Renal pelvis (tissue), 4 donors: ENCODE measurements around the gene ZNF17. TPM values are rescaled to one million over a fixed set of nuclear protein-coding genes. Genes with fewer than 3 reads are reported as not detected.

ENCODE experiments used
- DNase-seq: peaks from one replicate; pipeline ENCODE4 v3.0.0-alpha.2; 2013
- polyA plus RNA-seq, 3 donors: library from polyadenylated mRNA; unstranded; fragments of 120-200 nt; gene quantifications; one replicate each; pipeline ENCODE4 v1.2.1, GENCODE V29; 2013; ENCODE audit not compliant: insufficient read length in 3 of 3

The ZNF17 gene
- polyA plus RNA-seq, 3 donors = 9.5 to 17.1 (median 12.9) TPM

DNA sequence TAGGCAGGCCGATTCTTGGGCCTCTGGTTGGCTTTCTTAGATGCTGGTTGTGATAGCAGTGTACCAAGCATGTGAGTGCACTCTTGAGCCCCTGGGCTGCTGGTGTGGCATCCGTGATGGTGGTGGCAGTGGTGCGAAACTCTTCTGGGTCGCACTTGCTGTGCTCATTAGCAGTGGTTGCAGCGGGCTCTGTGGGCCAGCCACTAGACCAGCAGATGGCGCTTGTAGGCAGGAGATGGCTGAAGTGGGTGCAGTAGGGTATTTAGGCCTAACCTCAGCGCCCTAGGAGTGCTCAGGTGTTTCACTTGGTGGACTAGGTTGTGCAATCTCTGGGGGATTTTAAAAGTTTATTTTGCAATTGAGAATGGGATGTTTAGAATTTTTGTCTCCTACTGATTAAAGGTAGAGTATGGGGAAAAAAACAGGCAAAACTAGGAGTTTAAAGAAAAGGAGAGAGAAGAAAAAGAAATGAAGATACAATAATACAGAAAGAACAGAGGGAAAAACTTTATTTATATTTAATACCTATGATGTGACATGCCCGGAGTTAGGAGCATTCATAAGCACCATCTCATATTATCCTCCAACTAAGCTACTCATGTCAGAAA lies 4.3 kb upstream of the ZNF17 start:
- peak; percentile 43 for DNase-seq

DNA sequence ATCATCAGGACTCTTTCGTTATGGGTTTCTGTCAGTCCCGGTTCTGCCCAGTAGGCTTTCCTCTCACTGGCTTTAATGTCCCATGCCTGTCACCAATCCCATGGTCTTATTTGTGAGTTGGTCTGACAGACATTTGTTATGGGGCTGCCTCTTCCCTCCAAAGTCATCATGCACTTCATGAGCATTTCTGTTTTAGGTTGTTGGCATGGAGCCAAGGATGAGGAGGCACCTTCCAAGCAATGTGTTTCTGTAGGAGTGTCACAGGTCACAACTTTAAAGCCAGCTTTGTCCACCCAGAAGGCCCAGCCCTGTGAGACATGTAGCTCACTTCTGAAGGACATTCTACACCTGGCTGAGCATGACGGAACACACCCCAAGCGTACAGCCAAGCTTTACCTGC lies 8.5 kb downstream of the ZNF17 start:
- DNase-seq = no peak

DNA sequence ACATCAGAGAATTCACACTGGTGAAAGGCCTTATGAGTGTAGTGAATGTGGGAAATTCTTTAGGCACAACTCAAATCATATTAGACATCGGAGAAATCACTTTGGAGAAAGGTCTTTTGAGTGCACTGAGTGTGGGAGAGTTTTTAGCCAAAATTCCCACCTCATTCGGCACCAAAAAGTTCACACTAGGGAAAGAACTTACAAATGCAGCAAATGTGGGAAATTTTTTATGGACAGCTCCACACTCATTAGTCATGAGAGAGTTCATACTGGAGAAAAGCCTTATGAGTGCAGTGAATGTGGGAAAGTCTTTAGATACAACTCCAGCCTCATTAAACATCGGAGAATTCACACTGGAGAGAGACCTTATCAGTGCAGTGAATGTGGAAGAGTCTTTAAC lies 10.1 kb downstream of the ZNF17 start:
- DNase-seq = no peak

DNA sequence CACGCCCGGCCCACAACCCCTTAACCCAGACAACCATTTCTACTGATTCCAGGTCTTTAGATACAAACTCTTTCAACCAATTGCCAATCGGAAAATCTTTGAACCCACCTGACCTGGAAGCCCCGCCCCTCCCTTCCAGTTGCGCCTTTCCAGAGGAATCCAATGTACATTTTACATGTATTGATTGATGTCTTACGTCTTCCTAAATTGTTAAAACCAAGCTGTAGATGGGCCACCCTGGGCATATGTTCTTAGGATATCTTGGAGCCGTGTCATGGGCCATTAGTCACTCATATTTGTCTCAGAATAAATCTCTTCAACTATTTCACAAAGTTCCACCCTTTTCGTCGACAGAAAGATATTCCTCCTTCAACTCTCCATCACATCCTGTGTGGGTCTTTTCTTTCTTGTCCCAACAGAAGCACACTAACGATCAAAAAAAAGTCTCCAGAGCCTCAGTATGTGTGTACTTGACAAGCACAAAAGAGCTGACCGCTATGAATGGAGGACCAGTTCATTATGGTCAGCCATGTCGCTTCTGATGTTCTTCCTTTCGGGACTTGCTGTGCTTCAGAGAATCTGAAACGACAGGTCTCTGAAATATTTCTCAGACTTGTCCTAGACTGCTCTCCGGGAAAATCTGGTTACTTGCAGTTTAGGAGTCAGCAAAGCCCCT lies 23.6 kb downstream of the ZNF17 start:
- no peak for DNase-seq

DNA sequence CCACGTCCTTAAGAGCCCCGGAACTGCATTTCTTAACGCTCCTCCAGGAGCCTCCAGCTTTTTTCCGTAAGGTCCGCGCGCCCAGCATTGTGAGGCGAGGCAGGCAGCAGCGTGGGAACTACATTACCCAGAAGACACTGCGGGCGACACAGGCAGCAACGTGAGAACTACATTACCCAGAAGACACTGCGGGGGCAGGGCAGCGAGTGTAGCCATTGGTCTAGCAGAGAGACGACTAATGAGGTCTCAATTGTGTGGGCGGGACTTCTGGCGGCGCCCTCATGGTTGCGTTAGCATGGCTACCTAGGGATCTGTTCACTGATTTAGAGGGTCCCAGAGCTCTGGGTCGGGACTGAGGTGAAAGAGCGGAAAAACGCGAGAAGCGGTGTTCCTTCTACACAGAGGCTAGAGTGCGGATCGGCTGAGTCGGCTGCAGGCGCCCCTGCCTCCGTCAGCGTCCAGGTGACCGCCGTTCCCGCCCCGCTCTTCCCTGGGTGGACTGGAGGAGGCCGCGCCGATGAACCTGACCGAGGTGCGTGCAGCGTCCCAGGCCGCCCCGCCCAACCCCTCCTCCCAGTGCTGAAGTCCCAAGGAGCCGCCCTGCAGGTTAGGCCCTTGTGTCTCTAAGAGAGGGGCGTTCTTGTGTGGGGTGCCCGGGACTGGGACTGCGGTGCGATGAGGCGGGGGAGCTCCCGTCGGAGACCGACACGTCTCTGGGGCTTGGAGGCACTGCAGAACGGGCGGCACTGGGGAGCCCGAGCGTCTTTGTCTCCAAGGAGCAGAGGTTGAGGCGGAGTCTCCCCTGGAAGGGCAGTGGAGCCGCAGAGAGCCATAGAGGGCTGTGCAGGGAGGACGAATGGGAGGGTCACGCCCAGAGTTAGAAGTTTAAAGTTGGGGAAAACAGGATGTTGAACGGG lies 24.4 kb downstream of the ZNF17 start, which contains the start of gene ZNF749:
ZNF749 (plus strand) TSS at position 264 of the 917 bp plus-strand sequence; CDS start at position 518, 254 bp downstream.
- DNase-seq = peak; percentile 100

DNA sequence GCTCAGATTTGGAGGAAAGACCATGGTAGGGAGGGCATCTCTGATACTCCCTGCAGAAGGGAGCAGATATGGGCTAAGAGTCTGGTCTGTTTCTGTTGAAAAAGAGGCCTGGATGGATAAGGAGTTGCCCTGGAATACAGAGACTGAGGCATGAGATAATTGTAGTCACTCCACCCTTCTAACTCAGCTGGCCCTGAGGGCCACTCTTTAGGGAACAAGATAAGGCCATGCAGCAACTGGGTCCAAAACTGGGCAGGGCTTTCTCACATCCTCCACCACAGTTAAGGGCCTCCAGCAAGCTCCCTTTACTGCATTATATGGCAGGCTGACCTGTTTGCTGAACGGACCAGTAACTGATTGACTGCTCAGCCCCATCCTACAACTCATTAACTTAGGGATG lies 25.5 kb downstream of the ZNF17 start:
- DNase-seq = no peak

DNA sequence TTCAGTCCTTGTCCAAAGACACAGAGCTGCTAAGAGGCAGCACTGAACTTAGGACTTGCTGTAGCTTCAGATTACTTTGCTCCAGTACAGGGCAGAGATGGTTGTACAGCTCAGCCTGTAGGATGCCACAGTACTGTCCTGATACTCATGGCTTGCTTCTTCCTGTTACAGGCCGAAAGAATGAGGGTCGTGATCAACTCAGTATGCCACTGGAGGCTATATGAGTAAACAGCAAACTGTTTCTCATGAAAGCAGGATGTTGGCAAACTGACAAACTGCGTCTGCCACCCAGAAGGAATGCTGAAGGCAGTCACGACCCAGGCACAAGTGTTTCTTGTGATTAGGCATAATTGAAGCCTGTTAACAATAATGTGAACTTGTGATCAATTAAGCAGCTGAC lies 27.0 kb downstream of the ZNF17 start:
- DNase-seq = no peak

DNA sequence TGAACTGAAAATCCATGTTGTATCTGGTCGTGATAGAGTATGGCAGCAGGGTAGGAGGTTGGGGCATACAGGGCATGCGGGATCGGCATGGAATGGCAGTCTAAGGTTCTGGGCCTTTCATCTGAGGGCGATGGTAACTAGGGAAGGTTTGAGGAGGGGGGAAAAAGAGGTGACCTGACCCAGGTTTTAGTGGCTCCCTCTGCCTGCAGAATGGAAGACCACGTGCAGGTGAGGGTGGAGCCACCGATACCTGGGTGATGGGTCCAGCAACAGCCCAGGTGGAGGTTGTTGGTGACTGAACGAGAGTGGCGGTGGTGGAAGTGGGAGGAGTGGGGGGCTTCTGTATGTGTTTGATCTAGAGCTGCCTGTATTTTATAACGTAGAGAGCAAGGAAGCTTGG lies 28.0 kb downstream of the ZNF17 start:
- DNase-seq = no peak

DNA sequence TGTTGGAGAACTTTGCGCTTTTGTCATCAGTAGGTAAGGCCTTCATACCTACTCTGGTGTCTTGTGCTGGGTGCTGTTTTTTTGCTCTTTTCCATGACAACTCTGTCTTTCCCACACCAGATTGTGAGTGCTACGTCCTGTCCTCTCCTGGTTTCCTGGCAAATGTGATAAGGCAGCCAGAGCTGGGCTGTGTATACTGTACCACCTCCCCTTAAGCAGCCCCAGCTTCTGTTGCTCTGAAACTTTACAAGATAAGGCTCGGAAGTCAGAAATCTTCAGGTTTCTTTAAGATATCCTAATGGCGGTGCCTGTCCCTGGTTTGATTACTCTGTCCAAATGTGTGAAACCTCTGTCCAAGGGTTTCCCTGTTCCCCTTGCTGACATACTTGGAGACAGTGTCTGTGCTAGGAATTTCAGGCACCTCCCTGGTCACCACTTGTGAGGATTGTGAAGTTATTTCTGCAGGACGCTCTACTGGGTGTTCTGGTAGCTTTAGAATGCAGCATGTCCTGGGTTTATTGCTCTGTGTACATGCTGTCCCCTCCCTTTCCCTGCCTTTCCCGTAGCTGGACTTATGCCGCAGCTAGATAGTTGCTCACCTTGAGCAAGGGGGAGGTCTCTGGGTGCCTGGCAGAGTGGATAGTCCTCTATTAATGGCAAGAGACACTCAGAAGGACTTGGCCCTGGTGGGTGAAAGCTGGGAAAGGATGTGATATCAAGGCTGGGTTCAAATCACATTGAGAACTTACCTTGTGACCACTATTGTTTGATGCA lies 31.2 kb downstream of the ZNF17 start:
- no peak for DNase-seq

DNA sequence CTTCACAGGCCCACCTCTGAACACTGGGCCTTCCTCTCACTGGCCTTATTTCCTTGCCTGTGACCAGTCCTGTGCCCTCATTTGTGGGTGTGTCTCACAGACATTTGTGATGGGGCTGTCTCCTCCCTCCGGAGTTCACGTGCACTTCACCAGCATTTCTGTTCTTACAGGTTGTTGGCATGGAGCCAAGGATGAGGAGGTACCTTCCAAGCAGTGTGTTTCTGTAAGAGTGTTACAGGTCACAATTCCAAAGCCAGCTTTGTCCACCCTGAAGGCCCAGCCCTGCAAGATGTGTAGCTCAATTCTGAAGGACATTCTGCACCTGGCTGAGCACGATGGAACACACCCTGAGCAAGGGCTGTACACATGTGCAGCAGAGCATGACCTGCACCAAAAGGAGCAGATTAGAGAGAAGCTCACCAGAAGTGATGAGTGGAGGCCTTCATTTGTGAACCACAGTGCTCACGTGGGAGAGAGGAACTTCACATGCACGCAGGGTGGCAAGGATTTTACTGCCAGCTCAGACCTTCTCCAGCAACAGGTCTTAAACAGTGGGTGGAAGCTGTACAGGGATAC lies 32.2 kb downstream of the ZNF17 start:
- DNase-seq = no peak

DNA sequence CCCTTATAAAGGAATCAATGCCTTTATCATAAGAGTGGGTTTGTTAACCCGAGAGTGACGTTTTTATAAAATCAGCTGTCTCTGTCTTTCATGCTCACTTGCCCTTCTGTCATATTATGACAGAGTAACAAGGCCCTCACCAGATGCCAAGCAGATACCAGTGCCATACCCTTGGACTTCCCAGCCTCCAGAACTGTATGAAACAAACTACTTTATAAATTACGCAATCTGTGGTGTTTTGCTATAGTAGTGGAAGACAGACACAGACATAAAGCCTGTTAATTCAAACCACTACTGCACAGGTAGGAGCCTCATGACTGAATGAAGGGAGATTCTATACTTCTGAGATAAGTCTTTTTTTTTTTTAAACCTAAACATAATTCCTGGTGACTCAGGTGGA lies 41.3 kb downstream of the ZNF17 start:
- no peak for DNase-seq

DNA sequence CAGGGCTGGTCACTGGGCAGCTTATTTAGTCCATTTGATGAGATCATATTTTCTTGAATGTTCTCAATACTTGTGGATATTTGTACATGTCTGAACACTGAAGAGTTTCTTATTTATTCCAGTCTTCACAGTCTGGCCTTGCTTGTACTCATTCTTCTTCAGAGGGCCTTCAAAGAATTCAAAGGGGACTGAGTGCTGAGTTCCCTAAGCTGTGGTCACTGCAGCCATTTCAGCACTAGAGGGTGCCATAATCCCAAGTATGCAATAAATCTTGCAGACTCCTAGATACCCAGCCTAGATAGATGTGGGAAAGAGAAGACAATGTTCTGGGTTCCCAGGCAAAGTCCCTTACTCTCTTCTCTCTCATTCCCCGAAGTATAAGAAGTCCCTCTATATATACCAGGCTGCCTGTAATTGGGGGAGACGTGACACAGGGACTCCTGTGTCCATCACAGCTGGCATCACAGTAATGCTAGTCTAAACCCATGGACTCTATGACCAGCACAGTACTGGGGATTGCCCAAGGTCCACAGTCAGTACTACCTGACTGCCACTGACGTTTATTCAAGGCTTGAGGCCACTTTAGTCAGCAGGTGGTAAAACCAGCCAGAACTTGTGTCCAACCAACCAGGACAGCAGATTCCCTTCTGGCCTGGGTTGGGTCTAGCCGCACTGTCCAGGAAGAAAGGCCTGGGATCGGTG lies 54.9 kb downstream of the ZNF17 start:
- no peak for DNase-seq

DNA sequence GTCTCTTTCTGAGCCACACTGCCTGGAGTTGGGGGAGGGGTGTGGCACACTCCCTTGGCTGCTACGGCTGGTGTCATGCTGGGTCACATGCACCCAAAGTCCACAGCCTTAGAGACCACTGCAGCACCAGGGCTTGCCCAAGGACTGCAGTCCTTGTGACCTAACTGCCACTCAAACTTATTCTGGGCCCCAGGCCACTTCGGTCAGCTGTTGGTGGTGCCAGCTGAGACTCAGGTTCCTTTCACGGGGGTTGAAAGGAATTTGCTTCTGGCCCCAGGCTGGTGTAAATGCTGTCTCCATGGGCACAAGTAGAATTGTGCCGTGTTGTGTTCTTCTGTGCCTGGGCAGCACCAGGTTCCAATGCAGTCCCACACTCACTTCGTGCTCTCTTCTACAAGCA lies 55.5 kb downstream of the ZNF17 start:
- DNase-seq = no peak

Other genes starting within 250 kb of the ZNF17 start
- gene DUXA, start 243.7 kb upstream of the ZNF17 start, polyA plus RNA-seq = not detected
- 10 to 100 TPM; 16.6 to 26.8 (median 25.1) TPM for gene ZNF264, start 219.7 kb upstream of the ZNF17 start, polyA plus RNA-seq
- 1 to 10 TPM; 1.6 to 3.2 (median 2.4) TPM for gene AURKC, start 180.1 kb upstream of the ZNF17 start, polyA plus RNA-seq
- gene ZNF805, start 170.5 kb upstream of the ZNF17 start, polyA plus RNA-seq = 1 to 10 TPM; 4.9 to 9.3 (median 6.7) TPM
- gene ZNF460, start 130.7 kb upstream of the ZNF17 start, polyA plus RNA-seq = 1 to 10 TPM; 2.4 to 4.9 (median 4.7) TPM
- gene ZNF543, start 90.7 kb upstream of the ZNF17 start, polyA plus RNA-seq = 10 to 100 TPM in 1 of 3 donors, 1 to 10 TPM in 2; 7.4 to 10.4 (median 9.9) TPM
- 10 to 100 TPM; 15.1 to 20.2 (median 17.6) TPM for gene ZNF304, start 59.9 kb upstream of the ZNF17 start, polyA plus RNA-seq
- gene TRAPPC2B, start 47.6 kb upstream of the ZNF17 start, polyA plus RNA-seq = 10 to 100 TPM; 15.7 to 18.1 (median 17.8) TPM
- 1 to 10 TPM; 5.6 to 9.7 (median 9.0) TPM for gene ZNF547, start 47.6 kb upstream of the ZNF17 start, polyA plus RNA-seq
- gene ZNF548, start 21.3 kb upstream of the ZNF17 start, polyA plus RNA-seq = 10 to 100 TPM; 17.9 to 40.9 (median 28.8) TPM
- gene ZNF749, start 24.2 kb downstream of the ZNF17 start, polyA plus RNA-seq = 10 to 100 TPM in 2 of 3 donors, 1 to 10 TPM in 1; 8.9 to 20.2 (median 13.3) TPM
- gene VN1R1, start 46.0 kb downstream of the ZNF17 start, polyA plus RNA-seq = 1 to 10 TPM; 1.9 to 7.8 (median 5.3) TPM
- 10 to 100 TPM; 18.9 to 33.1 (median 25.2) TPM for gene ZNF772, start 66.4 kb downstream of the ZNF17 start, polyA plus RNA-seq
- gene ZNF419, start 76.6 kb downstream of the ZNF17 start, polyA plus RNA-seq = 10 to 100 TPM; 19.3 to 25.2 (median 25.1) TPM
- 10 to 100 TPM; 11.4 to 17.0 (median 16.0) TPM for gene ZNF773, start 88.8 kb downstream of the ZNF17 start, polyA plus RNA-seq
- 10 to 100 TPM; 10.8 to 17.9 (median 16.3) TPM for gene ZNF549, start 116.2 kb downstream of the ZNF17 start, polyA plus RNA-seq
- 10 to 100 TPM; 19.1 to 25.3 (median 20.8) TPM for gene ZNF550, start 148.7 kb downstream of the ZNF17 start, polyA plus RNA-seq
- gene ZNF416, start 167.8 kb downstream of the ZNF17 start, polyA plus RNA-seq = 1 to 10 TPM; 7.7 to 9.5 (median 9.3) TPM
- gene ZIK1, start 173.0 kb downstream of the ZNF17 start, polyA plus RNA-seq = 10 to 100 TPM; 19.7 to 21.0 (median 20.8) TPM
- gene ZNF530, start 188.7 kb downstream of the ZNF17 start, polyA plus RNA-seq = 1 to 10 TPM; 4.6 to 7.7 (median 6.7) TPM
- 10 to 100 TPM; 25.9 to 30.7 (median 27.7) TPM for gene ZNF134, start 203.1 kb downstream of the ZNF17 start, polyA plus RNA-seq
- gene ZNF211, start 222.0 kb downstream of the ZNF17 start, polyA plus RNA-seq = 10 to 100 TPM; 29.8 to 52.6 (median 38.6) TPM